ENCODE data around the gene TIMM22. TPM values are rescaled to one million over a fixed set of nuclear protein-coding genes. Genes with fewer than 3 reads are reported as not detected.

The TIMM22 gene
- polyA plus RNA-seq, 1 donor = 13.3 TPM

GRCh38 chr17:1001640-1002411, 4.9 kb downstream of the TIMM22 start:
- DNase-seq (ENCODE audit: low read depth) = no peak

DNA sequence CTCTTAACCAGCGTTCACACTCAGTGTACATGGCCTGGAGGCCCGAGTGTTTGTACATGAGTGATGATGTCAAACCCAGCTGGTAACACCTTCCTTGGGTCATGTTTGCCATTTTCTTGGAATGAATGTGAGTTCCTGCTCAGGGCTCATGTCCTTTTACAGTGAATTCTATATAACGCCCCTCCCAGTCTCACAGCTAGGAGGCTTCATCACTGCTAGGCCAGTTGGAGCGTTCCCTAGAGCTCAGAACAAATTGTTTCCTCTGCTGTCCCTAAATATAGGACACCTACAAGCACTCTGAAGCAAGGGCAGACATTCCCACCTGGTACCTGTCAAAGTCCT, 5.5 kb downstream of the TIMM22 start:
- no peak for DNase-seq (ENCODE audit: low read depth)

GRCh38 chr17:1002771-1003555, 6.0 kb downstream of the TIMM22 start:
- no peak for DNase-seq (ENCODE audit: low read depth)

GRCh38 chr17:1003633-1003971, 6.7 kb downstream of the TIMM22 start:
- DNase-seq (ENCODE audit: low read depth) = no peak

GRCh38 chr17:1003972-1004768, 7.2 kb downstream of the TIMM22 start:
- no peak for DNase-seq (ENCODE audit: low read depth)

DNA sequence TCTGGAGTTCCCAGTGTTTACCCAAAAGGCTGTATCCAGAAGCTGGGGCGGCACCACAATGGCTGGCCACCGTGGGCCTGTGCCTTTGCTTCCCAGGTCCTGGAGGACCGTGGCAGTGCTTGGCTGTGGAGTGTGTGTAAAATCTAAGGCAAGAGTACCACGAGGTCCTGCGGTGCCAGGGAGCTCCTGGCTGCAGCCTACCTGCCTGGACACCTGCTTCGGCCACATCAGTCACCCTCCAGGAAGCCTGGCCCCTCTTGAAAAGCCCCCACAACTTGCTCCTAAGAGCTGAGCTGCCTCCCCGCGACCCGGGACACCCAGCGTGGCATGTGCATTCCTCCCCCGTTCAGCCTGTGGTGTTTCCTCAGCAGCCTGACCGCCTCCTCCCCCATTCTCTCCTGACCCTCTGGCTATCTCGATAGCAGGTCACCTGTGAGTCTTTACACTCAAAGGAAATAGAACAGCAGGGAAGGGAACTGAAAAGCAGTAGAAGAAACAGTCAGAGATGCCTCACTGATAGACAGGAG, 7.9 kb downstream of the TIMM22 start:
- DNase-seq (ENCODE audit: low read depth) = no peak

DNA sequence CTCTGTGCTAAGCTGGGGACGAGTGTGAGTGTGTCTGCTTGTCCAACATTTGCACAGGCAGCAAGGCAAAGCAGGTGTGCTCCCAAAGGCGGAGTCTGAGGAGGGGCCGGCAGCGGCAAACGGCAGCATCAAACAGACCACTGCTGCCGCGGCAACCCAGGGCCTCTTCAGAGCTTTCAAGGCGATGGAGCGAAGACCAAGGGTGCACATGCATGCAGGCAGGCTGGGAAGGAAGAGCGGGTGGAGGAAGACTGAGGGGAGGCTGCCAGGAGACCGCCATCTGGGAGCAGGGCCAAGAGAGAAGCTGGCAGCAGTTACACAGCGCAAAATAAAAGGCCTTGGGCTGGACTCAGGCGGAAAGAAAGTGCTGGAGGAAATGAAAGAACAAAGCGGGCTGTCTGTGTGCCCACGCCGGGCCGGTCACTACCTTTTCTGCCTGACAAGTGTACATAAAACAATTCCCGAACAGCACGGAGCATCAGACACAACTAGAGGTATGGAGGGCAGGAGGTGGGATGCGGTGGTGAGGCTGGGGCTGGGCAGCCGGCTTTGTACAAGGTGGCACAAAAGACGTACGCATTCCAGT, 8.5 kb downstream of the TIMM22 start:
- no peak for DNase-seq (ENCODE audit: low read depth)

DNA sequence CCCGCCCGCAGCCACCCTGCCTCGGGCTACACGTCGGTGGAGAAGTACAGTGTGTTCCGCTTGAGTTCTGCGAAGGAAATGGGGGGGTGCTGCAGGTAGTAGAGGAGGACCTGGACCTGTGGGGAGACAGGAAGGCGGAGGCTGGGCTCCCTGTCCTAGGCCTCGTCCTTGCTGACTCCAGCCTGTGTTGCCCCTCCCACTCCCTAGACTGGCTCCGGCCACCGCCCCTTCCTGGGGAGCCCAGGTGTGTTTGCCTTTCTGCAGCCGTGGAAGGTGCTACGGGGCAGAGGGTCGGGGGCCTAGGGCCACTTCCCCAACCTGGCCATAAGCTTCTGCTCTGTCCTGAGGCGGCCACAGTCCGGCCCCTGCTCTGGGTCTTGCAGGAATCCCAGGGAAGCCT, 9.1 kb downstream of the TIMM22 start:
- no peak for DNase-seq (ENCODE audit: low read depth)

DNA sequence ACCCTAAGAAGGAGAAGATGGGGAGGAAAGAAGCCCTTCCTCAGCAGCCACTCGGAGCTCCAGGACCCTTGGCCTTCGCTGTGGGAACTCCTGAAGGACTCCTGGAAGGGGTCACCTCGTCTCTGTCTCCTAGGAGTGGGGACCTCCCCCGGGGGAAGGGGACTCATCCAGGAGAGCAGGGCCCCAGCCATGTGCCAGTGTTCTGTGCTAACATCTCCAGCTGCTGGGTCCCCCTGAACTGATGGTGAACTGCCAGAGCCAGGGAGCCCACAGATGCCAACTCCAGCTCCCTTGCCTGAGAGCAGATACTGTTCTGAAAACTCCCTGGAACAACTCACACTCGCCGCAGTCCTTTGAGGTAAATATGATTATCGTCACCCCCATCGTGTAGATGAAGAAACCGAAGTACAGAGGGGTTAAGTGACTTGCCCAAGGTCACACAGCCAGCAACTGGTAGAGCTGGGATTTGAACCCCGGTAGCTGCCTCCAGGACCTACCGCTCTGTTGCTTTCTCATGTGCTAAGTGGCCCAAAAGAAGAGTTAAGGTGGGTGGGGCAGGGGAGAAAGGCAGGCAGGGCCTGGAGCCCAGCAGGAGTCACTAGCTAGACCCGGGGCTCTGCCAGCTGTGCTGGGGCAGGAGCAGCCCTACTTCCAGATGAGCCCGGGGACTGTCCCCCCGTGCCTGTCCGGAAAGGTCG, 10.5 kb downstream of the TIMM22 start:
- DNase-seq (ENCODE audit: low read depth) = no peak

- peak; percentile 50 for DNase-seq (ENCODE audit: low read depth)
Observed at GRCh38 chr17:1008008-1008761, 11.3 kb downstream of the TIMM22 start.

DNA sequence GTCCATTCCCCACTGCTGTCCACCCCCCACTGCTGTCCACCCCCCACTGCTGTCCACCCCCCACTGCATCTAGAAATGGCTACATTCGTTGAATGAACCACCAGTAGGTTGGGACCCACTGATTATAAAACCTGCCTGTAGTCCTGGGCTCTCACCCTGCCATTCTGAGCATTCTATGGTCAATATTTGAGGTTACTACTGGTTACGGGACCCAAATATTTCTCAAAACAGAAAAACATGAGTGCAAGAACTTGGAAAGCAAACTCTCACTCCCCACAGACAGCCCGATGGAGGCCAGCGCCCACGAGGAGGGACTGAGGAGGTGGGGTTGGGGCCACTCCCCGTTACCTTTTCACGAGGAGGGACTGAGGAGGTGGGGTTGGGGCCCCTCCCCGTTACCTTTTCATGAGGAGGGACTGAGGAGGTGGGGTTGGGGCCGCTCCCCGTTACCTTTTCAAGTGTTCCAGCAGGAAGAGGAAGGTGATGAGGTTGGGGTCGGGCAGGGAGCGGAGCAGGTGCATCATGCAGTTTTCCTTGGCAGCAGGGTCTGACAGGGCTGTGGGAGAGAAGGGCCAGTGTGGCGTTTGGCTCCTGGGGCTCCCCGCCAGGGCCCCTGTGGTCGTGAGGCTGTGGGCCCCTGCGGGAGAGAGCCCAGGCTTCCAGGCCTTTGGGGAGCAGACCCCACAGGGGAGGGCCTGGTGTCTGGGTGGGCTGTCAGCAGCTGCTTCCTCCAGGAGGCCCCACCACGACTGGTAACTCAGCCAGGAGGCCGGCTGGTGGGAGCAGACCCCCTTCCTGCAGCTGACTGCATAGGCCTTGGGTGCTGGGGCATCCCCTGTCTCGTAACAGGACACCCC, 12.5 kb downstream of the TIMM22 start:
- DNase-seq (ENCODE audit: low read depth) = no peak

GRCh38 chr17:1010086-1010450, 13.1 kb downstream of the TIMM22 start:
- DNase-seq (ENCODE audit: low read depth) = no peak

DNA sequence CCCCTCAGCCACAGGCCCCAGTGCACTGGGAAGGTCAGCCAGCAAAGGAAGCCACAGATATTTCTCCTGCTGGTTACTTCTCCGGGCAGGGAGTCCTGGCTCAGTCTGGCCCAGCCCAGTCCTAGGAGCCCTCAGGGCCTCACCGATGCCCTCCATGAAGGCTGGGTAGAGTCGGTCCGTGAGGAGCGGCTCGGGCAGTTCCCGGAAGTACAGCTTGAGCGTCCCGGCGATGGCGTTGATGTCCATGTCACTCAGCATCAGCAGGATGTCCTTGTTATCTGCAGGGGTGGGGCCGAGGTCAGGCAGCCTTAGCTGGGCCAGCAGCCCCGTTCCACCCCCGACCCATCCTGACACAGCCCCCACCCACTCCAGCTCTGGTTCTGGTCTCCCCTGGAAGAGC, 13.7 kb downstream of the TIMM22 start:
- no peak for DNase-seq (ENCODE audit: low read depth)

GRCh38 chr17:1011138-1011537, 14.2 kb downstream of the TIMM22 start:
- DNase-seq (ENCODE audit: low read depth) = no peak

GRCh38 chr17:1011760-1012735, 15.1 kb downstream of the TIMM22 start:
- DNase-seq (ENCODE audit: low read depth) = no peak

- DNase-seq (ENCODE audit: low read depth) = no peak
Observed at GRCh38 chr17:1012823-1013728, 16.1 kb downstream of the TIMM22 start.

GRCh38 chr17:1013729-1014090, 16.8 kb downstream of the TIMM22 start:
- no peak for DNase-seq (ENCODE audit: low read depth)
